HL-60/S4 (cell line): ENCODE results near the gene BNIP5.
"Not testable (repeated sequence)": the region's sequence is repeated elsewhere in the genome, so short reads cannot be mapped to it uniquely, and the experiment has no call there.

Source experiments
- in situ Hi-C: fragments of 300-500 bp; cut with MboI; formaldehyde crosslinking; loops from 2 replicates; pipeline ENCODE4 v1.14.3; 2022; ENCODE audit warnings: low sequenced_read_pairs

BNIP5 gene

DNA sequence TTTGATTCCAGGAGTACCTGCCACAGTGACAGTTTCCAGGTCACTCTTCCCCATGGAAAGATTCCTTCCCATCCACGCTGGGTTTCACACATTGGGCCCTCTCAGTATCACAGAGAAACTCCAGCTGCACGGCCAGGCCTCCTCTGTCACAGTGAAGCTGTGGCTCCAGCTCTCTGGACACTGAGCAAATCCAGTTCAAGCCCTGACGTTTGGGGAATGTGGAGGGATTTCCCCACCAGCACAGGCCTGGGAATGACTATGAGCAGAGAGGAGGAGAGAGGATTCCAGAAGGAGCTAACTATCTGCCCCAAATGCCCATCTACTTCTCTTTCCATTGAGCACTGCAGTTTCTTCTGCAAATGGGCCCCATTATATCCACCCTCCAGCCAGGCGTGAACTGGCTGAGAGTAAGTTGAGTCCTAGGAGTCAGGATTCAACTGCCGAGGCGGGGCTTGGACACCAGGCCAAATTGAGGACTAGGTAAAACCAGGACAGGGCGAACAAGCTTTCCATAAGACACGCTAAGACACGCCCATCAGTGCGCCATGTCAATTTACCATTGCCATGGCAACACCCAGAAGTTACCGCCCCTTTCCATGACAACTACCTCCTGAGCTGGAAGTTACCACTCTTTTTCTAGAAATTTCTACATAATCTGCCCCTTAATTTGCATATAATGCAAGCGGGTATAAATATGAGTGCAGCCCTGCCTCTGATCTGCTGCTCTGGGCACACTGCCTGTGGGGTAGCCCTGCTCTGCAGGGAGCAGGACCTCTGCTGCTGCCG, 9.2 kb upstream of the BNIP5 start:
- in situ Hi-C loops: no loop called here

- in situ Hi-C loops: no loop called here
Measured at GRCh38 chr6:36343109-36343680, 6.5 kb upstream of the BNIP5 start.

GRCh38 chr6:36340618-36341454, 4.1 kb upstream of the BNIP5 start:
- in situ Hi-C loops: no loop called here

GRCh38 chr6:36340306-36340617, 3.6 kb upstream of the BNIP5 start:
- in situ Hi-C loops: no loop called here

DNA sequence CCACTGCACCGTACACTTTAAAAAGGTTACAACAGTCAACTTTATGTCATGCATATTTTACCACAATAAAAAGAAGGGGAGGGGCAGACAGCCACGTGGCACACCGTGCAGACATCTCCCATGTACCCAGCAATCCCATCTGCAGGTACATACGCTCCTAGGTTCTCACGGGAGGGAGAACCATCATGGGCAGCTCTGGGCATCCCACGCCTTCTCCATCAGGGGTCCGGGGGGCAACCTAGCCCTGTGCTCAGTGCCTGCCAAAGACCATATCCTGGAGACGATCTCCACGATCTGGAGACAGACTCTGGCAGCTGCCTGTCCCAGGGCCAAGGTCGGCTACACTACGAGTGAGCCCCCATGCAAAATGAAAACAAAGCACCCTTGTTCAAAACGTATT, 2.5 kb upstream of the BNIP5 start:
- in situ Hi-C loops: no loop called here

GRCh38 chr6:36338223-36338622, 1.5 kb upstream of the BNIP5 start:
- in situ Hi-C loops: not testable (repeated sequence)

- in situ Hi-C loops: no loop called here
Measured at GRCh38 chr6:36337814-36338213, 1.1 kb upstream of the BNIP5 start.

DNA sequence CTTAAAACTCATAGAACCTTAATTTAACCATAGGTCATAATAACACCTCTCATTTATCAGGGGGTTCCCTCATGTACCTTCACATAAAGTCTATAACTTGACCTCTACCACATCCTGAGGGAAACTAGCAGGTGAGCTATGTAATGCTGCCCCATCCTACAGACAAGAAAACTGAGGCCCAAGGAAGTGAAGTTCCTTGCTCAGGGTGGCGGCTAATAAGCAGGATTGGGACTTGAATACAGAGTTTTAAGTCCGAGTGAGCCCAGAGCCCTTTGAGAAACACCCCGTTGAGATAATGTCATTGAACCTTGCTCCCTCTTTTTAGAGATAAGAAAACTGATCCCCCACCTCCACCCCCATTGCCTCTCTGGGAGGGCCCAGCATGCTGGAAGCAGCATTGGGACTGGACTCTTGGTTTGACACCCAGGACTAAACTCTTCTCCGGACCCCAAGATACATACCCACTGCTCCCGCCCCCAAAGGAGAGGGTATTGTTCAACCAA, 429 bp downstream of the BNIP5 start:
- in situ Hi-C loops: no loop called here

DNA sequence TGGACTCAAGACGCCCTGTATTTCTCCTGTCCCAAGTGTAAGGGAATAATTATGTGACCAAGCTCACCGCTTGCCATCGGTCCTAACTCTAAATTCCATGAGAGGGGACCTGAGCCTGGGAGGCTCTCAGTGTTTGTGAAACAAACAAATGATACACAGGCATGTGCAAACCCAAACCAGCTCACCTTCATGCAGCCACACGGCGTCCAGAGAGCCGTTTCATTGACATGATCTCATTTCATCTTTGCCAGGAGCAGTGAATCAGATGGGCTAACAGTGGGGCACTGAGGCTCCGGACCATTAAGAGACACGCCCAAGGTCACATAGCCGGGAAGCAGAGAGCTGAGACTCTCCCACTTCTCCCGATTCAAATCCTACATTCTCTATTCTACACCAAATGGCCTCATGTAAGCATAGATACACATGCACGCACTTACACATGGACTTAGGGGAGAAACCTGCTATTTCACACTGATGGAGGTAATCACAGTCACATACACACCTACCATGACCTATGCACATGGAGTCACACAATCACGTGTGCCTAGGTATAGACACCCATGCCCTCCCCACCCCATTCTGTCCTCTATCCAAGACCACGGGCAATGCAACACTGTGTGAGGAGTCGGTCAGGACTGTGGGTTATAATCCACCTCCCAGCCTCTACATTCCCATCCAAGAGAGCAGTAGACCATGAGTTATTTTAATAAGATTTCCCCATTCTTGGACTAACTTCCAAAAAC, 1.1 kb downstream of the BNIP5 start:
- in situ Hi-C loops: no loop called here

DNA sequence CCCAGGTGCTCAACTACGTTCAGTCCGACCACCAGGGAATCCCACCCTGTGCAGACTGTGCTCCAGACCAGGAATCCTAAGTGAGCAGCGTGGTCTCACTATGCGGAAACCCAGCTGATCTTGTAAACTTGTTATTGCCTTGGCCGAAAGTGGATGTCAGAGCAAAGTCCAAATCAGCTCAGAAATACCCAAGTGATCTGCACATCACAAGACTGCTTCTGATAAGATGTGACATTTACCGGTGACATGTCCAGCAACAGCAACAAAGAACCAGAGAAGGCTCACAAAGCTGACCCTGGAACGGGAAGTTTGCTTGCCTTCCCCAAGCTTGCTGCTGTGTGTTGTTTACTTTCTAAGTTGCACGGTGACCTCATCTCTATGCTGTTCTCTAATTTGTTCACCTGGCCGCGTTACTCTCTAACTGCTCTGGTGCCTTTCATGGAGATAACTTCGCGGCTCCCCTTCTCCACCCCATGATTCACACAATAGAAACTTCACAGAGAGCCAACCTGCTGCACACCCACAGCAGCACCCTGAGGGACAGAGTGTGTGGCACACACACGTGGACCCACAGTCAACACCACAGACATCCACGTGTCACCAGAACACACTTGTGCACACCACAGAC, 1.7 kb downstream of the BNIP5 start:
- in situ Hi-C loops: no loop called here

- in situ Hi-C loops: no loop called here
Measured at GRCh38 chr6:36333931-36334725, 2.6 kb downstream of the BNIP5 start.

DNA sequence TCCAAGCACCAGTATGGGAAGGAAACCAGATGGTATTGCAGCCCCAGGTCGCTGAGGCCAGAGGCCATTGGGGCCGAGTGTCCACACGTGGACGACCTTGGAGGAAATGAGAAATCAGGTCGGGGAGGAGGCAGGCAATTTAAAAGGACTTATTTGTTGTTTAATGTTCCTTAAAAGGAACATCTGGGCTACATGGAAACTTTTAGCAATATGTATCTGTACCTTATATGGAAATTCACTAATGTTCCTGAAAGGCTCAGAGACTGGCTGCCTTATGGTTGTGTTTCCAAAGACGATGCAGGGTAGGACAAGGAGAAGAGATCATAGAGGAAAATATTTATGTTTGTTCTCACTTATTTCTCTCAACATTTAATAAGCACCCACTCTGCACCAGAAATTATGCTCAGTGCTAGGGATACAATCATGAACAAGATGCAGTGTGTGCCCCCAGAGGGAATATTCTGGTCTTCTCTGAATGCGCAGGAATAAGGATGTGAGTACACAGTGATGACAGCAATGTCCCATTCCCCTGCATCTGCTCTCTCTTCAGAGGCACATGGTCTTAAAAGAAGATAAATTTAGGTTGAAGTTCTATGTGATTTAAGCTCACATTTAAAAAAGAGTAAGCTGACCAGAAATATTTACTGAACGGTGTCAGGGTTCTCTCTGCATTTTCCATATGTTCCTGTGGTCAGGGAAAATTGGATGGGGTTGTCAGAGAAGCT, 3.4 kb downstream of the BNIP5 start:
- in situ Hi-C loops: no loop called here

DNA sequence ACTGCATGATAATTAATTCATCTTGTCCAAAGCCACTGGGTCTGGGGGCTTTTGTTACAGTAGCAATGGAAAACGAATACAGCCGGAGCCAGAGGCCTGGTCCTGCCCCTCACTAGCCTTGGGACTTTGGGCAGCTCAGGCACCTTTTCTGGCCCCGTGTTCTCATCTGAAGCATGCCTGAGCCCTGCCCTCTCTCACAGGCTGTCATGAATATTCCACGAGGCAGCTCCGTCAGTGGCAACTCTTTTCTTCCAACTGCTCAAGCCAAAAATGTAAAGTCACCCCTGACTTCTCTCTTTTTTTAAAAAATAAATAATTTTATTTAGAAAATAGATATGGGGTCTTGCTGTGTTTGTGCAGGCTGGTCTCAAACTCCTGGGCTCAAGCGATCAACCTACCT, 5.3 kb downstream of the BNIP5 start:
- in situ Hi-C loops: no loop called here

DNA sequence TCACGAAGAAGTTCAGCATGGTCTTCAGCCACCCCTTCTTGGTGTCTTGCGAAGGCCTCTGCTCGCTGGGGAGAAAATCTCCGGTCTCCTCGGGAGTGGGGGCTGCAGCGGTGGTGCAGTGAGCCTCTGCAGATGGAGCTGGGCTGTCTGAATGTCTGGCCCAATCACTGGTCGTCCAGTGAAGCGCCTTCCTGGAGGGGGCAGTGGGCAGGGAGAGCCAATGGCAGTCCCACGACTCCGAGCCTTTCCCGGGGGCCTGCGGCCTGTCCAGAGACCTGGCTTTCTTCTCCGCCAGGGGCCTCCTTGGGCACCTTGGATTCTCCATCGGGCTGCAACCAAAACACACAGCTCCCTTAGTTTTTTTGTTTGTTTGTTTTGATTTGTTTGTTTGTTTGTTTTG, 6.3 kb downstream of the BNIP5 start:
- in situ Hi-C loops: no loop called here

DNA sequence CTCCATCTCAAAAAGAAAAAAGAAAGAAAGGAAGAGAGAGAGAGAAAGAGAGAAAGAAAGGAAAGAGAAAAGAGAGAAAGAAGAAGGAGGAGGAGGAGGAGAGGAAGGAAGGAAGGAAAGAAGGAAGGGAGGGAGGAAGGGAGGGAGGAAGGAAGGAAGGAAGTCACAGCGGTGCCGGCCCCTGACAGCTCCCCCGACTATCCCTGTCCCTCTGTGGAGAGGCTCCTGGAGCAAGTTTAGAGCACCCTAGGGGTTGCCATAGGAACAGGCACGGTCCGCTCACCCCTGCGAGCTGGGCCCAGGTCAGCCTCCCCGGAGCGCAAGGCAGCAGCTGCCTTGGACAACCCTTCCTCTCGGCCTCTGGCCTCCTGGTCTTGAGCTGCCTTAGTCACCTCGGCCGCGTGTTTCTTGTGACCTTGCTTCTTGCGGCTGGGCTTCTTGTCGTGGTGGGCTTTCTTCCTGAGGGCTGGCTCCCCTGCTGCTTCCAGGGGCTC, 6.8 kb downstream of the BNIP5 start:
- in situ Hi-C loops: no loop called here

- in situ Hi-C loops: no loop called here
Measured at GRCh38 chr6:36328600-36328999, 8.1 kb downstream of the BNIP5 start.

DNA sequence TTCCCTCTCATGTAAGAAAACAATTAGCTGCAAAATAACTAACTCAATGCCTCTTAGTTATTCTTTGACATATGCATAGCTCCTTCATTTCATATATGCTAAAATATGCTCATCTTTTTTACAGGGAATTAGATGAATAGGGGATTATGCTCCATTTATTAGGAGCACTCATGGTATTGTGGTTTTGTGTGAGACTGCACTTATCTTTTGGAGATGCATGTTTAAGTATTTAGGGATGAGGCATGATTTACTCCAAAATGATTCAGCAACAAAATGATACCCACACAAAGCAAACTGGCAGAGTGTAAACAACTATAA, 8.8 kb downstream of the BNIP5 start:
- in situ Hi-C loops: no loop called here

- in situ Hi-C loops: no loop called here
Measured at GRCh38 chr6:36327226-36327918, 9.3 kb downstream of the BNIP5 start.
